ENCODE measurements around the gene KRTAP10-7. TPM values are rescaled to one million over a fixed set of nuclear protein-coding genes. Genes with fewer than 3 reads are reported as not detected.
"Not testable (repeated sequence)": the region's sequence is repeated elsewhere in the genome, so short reads cannot be mapped to it uniquely, and the experiment has no call there.

Gene KRTAP10-7
- total and polyA plus RNA-seq, 10 donors, result not detected

DNA sequence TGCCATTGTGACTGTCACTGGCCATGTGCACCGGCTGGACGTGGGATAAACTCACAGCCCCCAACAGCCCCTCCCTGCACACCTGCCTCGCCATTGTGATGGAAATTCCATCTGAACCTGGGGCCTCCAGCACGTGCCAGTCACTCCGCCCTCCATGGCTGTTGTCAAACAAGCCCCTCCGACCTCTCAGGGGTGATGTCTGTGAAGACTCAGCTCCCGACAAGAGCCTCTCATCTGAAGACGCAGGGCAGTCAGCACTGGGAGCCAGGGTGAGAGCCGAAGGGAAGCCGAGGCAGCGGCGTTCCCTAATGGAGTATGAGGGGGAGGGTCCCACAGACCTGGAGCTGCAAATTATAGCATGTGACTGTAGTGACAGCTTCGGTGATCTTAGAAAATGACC lies 47.7 kb upstream of the KRTAP10-7 start:
- Histone ChIP-seq H3K4me3 (no peak overlapping the region), H3K27me3 (replicated peaks in 1 of 7) (peaks cover 0 to 75% (median 6%) of the 10 kb centered on the region in 7 donors), H3K9me3 (peaks cover 0 to 10% (median under 1%) of the 10 kb centered on the region in 8 donors), H3K27ac (no peak overlapping the region), H3K4me1 (peaks cover 0 to 13% (median 2%) of the 10 kb centered on the region in 6 donors), H3K36me3 (no peaks in the 10 kb centered on the region)
- intact Hi-C loops (cut with DNase I; ENCODE audit: low total_unique reads), result no loop called here
- WGBS, 5 donors, result 75 to 85% (median 83%) methylated on average over 11 to 13 of the region's 13 CpGs
- TF ChIP-seq, protein P1, sequence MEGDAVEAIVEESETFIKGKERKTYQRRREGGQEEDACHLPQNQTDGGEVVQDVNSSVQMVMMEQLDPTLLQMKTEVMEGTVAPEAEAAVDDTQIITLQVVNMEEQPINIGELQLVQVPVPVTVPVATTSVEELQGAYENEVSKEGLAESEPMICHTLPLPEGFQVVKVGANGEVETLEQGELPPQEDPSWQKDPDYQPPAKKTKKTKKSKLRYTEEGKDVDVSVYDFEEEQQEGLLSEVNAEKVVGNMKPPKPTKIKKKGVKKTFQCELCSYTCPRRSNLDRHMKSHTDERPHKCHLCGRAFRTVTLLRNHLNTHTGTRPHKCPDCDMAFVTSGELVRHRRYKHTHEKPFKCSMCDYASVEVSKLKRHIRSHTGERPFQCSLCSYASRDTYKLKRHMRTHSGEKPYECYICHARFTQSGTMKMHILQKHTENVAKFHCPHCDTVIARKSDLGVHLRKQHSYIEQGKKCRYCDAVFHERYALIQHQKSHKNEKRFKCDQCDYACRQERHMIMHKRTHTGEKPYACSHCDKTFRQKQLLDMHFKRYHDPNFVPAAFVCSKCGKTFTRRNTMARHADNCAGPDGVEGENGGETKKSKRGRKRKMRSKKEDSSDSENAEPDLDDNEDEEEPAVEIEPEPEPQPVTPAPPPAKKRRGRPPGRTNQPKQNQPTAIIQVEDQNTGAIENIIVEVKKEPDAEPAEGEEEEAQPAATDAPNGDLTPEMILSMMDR (IDR thresholded peaks at IDR 0.05 in 8 of 11, conservative IDR thresholded peaks at IDR 0.05 in 3 of 11), result no peak
- TF ChIP-seq POLR2AphosphoS5 (IDR thresholded peaks at IDR 0.05) (no peak), POLR2A (IDR thresholded peaks at IDR 0.05) (no peak)
- no peak for DNase-seq

DNA sequence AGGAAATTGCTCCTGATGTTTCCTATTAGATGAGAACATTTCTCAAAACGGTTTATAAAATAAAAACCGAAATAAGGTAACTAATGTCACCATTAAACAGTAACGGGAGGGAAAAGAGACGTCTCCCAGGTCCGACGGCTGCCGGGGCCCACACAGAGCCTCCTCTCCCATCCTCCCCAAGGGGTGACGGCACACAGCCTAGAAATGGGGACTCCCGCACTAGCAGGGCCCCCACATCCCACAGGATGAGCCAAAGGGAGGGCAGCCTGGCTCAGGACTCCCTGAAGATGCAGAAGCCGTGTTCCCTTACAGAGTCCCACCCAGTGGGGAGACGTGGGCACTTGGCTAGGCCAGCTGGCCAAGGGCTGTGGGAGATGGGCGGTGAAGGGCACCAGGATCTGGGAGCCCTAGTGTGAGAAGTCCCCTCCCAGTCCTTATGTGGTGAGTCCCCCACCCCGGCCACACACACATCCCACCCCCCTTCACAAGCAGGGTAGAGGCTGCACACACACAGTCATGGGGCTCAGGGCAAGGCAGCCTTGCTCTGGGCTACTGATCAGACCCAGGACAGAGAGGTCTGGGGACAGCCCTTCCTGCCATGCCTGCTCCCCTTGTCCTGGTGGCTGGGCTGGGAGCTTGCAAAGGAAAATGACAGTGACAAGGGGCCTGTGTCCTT lies 45.1 kb upstream of the KRTAP10-7 start:
- peak; percentile 63 for DNase-seq
- intact Hi-C loops (cut with DNase I; ENCODE audit: low total_unique reads), result no loop called here

DNA sequence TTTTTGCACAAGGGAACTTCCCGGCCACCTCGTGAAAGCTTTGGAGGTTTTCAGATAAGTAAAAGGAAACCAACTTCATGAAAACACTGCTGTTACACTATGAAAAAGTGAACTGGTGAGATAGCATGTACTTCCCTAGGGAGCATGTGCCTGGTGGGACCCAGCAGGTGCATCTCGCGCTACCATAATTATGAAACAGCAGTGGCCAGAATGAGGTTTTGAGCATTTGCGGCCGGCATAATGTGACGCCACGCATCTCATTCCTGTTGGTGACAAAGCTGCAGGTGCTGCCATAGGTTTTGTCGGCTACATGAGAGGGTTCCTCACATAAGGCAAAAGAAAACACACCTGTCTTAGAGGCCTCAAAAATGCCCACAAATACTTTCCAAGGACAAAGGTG lies 43.5 kb upstream of the KRTAP10-7 start:
- DNase-seq, result no peak
- no peak overlapping the region for H3K4me3 ChIP-seq
- H3K4me1 ChIP-seq, result peaks cover 0 to 14% (median 0%) of the 10 kb centered on the region in 6 donors
- no peak overlapping the region for H3K27ac ChIP-seq
- no peaks in the 10 kb centered on the region for H3K36me3 ChIP-seq
- H3K27me3 ChIP-seq (replicated peaks in 1 of 7), result peaks cover 0 to 39% (median 0%) of the 10 kb centered on the region in 7 donors
- intact Hi-C loops (cut with DNase I; ENCODE audit: low total_unique reads), result no loop called here
- 57 to 66% (median 63%) methylated on average over 9 of the region's 9 CpGs for WGBS, 5 donors
- TF ChIP-seq, protein P1 (IDR thresholded peaks at IDR 0.05 in 8 of 11, conservative IDR thresholded peaks at IDR 0.05 in 3 of 11), result no peak
- TF ChIP-seq POLR2A (IDR thresholded peaks at IDR 0.05) (no peak), POLR2AphosphoS5 (IDR thresholded peaks at IDR 0.05) (no peak)
- H3K9me3 ChIP-seq, result peaks cover 0 to 20% (median 1%) of the 10 kb centered on the region in 8 donors

More for the DNA sequence above, 45.1 kb upstream of the KRTAP10-7 start:
- 80 to 83% (median 81%) methylated on average over 12 to 13 of the region's 13 CpGs for WGBS, 5 donors
- Histone ChIP-seq H3K27me3 (replicated peaks in 1 of 7) (peaks cover 0 to 54% (median 2%) of the 10 kb centered on the region in 7 donors), H3K4me3 (no peak overlapping the region), H3K27ac (no peak overlapping the region), H3K36me3 (no peaks in the 10 kb centered on the region), H3K9me3 (peaks cover 0 to 17% (median 0%) of the 10 kb centered on the region in 8 donors), H3K4me1 (peaks cover 0 to 14% (median 0%) of the 10 kb centered on the region in 6 donors)
- TF ChIP-seq, protein P1 (IDR thresholded peaks at IDR 0.05 in 8 of 11, conservative IDR thresholded peaks at IDR 0.05 in 3 of 11), result no peak
- no peak for TF ChIP-seq POLR2A (IDR thresholded peaks at IDR 0.05)
- TF ChIP-seq POLR2AphosphoS5 (IDR thresholded peaks at IDR 0.05), result no peak

DNA sequence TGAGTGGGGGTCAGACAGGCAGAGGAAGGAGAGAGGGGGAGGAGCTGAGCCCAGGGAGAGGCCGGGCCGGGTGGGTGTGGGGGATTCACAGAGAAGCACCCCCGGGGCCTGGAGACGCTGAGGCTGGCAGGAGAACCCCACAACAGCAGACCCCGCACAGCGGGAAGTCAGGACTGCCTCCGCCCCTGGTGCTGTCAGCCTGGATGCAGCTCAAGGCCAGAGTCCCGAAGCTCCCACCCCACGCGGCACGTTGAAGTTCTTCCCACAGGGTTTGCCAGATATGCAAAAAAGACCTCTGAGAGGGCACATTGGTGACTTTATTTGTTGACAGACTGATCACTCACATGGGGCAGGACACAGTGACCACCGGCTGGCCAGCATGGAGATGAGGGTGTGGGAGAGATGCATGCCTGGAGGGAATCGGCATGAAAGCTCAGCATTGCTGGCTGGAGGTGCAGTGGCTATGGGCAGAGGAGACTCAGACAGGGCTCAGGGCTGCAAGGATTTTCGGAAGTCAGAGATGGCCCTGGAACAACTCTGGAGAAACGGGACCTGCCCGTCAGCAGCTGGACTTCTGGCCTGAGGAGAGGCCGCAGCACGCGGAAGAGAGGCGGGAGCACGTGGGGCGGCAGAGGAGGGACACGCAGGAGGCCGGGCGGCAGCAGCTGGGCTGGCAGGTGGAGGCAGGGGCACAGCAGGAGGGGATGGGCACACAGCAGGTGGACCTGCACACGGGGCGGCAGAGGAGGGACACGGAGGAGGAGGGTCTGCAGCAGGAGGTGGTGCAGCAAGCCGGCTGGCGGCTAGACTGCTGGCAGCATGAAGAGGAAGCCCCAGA lies 42.7 kb upstream of the KRTAP10-7 start:
- peaks cover 1 to 29% (median 10%) of the 10 kb centered on the region in 8 donors for H3K9me3 ChIP-seq
- intact Hi-C loops (cut with DNase I; ENCODE audit: low total_unique reads), result no loop called here
- H3K36me3 ChIP-seq, result no peaks in the 10 kb centered on the region
- H3K4me1 ChIP-seq, result peaks cover 0 to 14% (median 0%) of the 10 kb centered on the region in 6 donors
- TF ChIP-seq, protein P1 (IDR thresholded peaks at IDR 0.05 in 8 of 11, conservative IDR thresholded peaks at IDR 0.05 in 3 of 11), result no peak
- no peak for TF ChIP-seq POLR2A (IDR thresholded peaks at IDR 0.05)
- no peak for TF ChIP-seq POLR2AphosphoS5 (IDR thresholded peaks at IDR 0.05)
- H3K4me3 ChIP-seq, result no peak overlapping the region
- peaks cover 0 to 30% (median 0%) of the 10 kb centered on the region in 7 donors for H3K27me3 ChIP-seq (replicated peaks in 1 of 7)
- DNase-seq, result peak; percentile 65
- no peak overlapping the region for H3K27ac ChIP-seq
- WGBS, 5 donors, result 55 to 65% (median 62%) methylated on average over 26 to 30 of the region's 30 CpGs

DNA sequence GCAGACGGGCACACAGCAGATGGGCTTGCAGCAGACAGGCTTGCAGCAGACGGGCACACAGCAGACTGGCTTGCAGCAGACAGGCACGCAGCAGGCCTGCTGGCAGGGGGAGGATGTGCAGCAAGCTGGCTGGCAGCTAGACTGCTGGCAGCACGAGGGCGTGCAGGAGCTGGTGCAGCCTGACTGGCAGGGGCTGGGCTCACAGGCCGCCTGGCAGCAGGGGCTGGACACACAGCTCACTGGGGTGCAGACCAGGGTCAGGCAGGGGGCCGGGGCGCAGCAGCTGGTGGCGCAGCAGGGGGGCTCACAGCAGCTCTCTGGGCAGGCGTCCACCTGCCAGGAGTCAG lies 42.1 kb upstream of the KRTAP10-7 start:
- H3K27ac ChIP-seq; H3K36me3 ChIP-seq; intact Hi-C loops (cut with DNase I; ENCODE audit: low total_unique reads); H3K4me3 ChIP-seq: not testable (repeated sequence)
- peaks cover 0 to 29% (median 0%) of the 10 kb centered on the region in 7 donors for H3K27me3 ChIP-seq (replicated peaks in 1 of 7)
- H3K4me1 ChIP-seq, result peaks cover 0 to 14% (median 0%) of the 10 kb centered on the region in 6 donors
- H3K9me3 ChIP-seq, result peaks cover 4 to 35% (median 15%) of the 10 kb centered on the region in 8 donors
- WGBS, 5 donors, result 71 to 81% (median 76%) methylated on average over 8 to 10 of the region's 10 CpGs
- DNase-seq, result peak; percentile 74
